ENCODE data around the gene SH3BP4.

SH3BP4 gene

DNA sequence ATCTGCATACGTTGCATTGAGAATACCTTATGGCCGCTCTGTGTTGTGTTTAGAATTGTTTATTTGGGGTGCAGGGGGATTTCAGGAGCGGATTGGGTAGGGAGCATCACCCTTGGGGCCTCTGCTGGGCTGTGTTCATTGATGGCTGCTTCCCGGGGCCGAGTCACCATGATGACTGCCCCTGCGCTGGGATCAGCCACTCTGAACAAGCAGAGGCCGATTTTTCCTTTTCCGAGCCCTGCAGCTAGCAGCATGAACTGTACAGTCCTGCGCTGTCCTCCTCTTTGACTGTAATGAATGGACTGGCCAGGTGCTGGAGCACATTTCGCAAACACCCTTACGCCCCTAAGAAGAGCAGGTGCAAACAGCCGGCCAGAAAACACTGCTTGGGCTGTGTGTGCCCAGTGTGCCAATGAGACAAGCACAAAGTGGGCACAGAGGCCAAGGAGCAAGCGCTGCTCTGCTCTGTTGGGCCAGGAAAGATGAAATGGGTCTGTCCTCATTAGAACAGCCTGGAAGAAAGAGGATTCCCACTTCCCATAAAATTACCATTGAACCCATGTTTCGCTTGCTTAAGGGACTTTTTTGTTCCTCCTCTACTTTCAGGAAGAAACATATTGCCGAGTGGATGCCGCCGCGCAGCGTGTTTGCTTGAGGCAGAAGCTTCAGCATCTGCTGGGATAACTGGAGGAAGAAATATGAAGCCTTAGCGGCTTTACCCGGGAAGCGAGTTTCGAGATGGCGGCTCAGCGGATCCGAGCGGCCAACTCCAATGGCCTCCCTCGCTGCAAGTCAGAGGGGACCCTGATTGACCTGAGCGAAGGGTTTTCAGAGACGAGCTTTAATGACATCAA lies 82.7 kb downstream of the SH3BP4 start:
- no peak for DNase-seq (ENCODE audit: low spot score in 2 of 2)
- Histone ChIP-seq H3K4me3 (no peak overlapping the region), H3K4me1 (no peaks in the 10 kb centered on the region), H3K36me3 (replicated peaks) (peaks cover 7% of the 10 kb centered on the region), H3K27me3 (ENCODE audit: low read depth) (no peaks in the 10 kb centered on the region), H3K9me3 (no peaks in the 10 kb centered on the region)
- in situ Hi-C loops (cut with MboI; ENCODE audit: low sequenced_read_pairs): no loop called here

DNA sequence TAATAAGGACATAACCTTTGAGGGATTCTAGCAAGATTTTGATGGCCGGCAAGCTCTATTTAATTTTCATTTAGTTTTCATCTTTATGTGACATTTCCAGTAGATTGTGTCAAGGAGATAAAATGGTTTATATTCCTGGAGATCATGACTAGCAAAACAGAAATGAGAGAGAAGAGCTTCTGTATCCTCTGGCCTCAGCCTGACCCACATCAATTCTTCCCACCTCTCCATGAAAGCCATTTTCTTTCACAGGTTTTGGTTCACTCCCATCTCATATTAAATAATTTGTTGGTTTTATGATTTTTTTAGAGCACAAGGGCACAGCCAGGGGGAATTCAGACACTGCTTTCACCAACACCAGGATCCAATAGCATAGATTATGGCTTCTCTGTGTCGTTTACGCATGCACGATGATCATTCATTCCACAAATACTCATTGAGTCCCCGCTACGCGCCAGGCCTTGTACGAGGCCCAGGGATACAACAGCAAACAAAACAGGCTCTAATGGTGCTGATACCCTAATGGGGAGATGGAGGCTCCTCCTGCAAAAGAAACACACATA lies 85.9 kb downstream of the SH3BP4 start:
- no peak for DNase-seq (ENCODE audit: low spot score in 2 of 2)
- H3K9me3 ChIP-seq: no peaks in the 10 kb centered on the region
- no peaks in the 10 kb centered on the region for H3K27me3 ChIP-seq (ENCODE audit: low read depth)
- H3K36me3 ChIP-seq (replicated peaks): peaks cover 35% of the 10 kb centered on the region
- in situ Hi-C loops (cut with MboI; ENCODE audit: low sequenced_read_pairs): no loop called here
- no peaks in the 10 kb centered on the region for H3K4me1 ChIP-seq
- no peak overlapping the region for H3K4me3 ChIP-seq

- Histone ChIP-seq H3K9me3 (no peaks in the 10 kb centered on the region), H3K36me3 (replicated peaks) (peaks cover 40% of the 10 kb centered on the region)
These were observed 89.6 kb downstream of the SH3BP4 start for GRCh38 chr2:235041221-235041917.

GRCh38 chr2:235041918-235042575 lies 90.2 kb downstream of the SH3BP4 start:
- no peak for DNase-seq (ENCODE audit: low spot score in 2 of 2)
- Histone ChIP-seq H3K4me1 (no peaks in the 10 kb centered on the region), H3K9me3 (no peaks in the 10 kb centered on the region), H3K4me3 (no peak overlapping the region), H3K27me3 (ENCODE audit: low read depth) (no peaks in the 10 kb centered on the region), H3K36me3 (replicated peaks) (peaks cover 45% of the 10 kb centered on the region)
- in situ Hi-C loops (cut with MboI; ENCODE audit: low sequenced_read_pairs): no loop called here

More at GRCh38 chr2:235041221-235041917, 89.6 kb downstream of the SH3BP4 start:
- Histone ChIP-seq H3K27me3 (ENCODE audit: low read depth) (no peaks in the 10 kb centered on the region), H3K4me3 (no peak overlapping the region), H3K4me1 (no peaks in the 10 kb centered on the region)
- in situ Hi-C loops (cut with MboI; ENCODE audit: low sequenced_read_pairs): no loop called here
- DNase-seq (ENCODE audit: low spot score in 2 of 2): no peak

- Histone ChIP-seq H3K9me3 (no peaks in the 10 kb centered on the region), H3K4me1 (no peaks in the 10 kb centered on the region), H3K27me3 (ENCODE audit: low read depth) (no peaks in the 10 kb centered on the region), H3K4me3 (no peak overlapping the region), H3K36me3 (replicated peaks) (peaks cover 39% of the 10 kb centered on the region)
- in situ Hi-C loops (cut with MboI; ENCODE audit: low sequenced_read_pairs): no loop called here
- no peak for DNase-seq (ENCODE audit: low spot score in 2 of 2)
These were observed 91.0 kb downstream of the SH3BP4 start for GRCh38 chr2:235042576-235043515.

- Histone ChIP-seq H3K27me3 (ENCODE audit: low read depth) (no peaks in the 10 kb centered on the region), H3K4me3 (no peak overlapping the region), H3K4me1 (no peaks in the 10 kb centered on the region), H3K36me3 (replicated peaks) (peaks cover 39% of the 10 kb centered on the region), H3K9me3 (no peaks in the 10 kb centered on the region)
- no peak for DNase-seq (ENCODE audit: low spot score in 2 of 2)
- in situ Hi-C loops (cut with MboI; ENCODE audit: low sequenced_read_pairs): no loop called here
These were observed 92.1 kb downstream of the SH3BP4 start for GRCh38 chr2:235043762-235044500.

GRCh38 chr2:235044501-235045271 lies 92.9 kb downstream of the SH3BP4 start:
- H3K9me3 ChIP-seq: no peaks in the 10 kb centered on the region
- H3K4me3 ChIP-seq: no peak overlapping the region
- in situ Hi-C loops (cut with MboI; ENCODE audit: low sequenced_read_pairs): no loop called here
- no peaks in the 10 kb centered on the region for H3K4me1 ChIP-seq
- peaks cover 36% of the 10 kb centered on the region for H3K36me3 ChIP-seq (replicated peaks)
- no peaks in the 10 kb centered on the region for H3K27me3 ChIP-seq (ENCODE audit: low read depth)
- no peak for DNase-seq (ENCODE audit: low spot score in 2 of 2)

GRCh38 chr2:235045336-235045972 lies 93.6 kb downstream of the SH3BP4 start:
- Histone ChIP-seq H3K27me3 (ENCODE audit: low read depth) (no peaks in the 10 kb centered on the region), H3K4me1 (no peaks in the 10 kb centered on the region), H3K9me3 (no peaks in the 10 kb centered on the region), H3K4me3 (no peak overlapping the region), H3K36me3 (replicated peaks) (peaks cover 33% of the 10 kb centered on the region)
- in situ Hi-C loops (cut with MboI; ENCODE audit: low sequenced_read_pairs): no loop called here
- no peak for DNase-seq (ENCODE audit: low spot score in 2 of 2)

DNA sequence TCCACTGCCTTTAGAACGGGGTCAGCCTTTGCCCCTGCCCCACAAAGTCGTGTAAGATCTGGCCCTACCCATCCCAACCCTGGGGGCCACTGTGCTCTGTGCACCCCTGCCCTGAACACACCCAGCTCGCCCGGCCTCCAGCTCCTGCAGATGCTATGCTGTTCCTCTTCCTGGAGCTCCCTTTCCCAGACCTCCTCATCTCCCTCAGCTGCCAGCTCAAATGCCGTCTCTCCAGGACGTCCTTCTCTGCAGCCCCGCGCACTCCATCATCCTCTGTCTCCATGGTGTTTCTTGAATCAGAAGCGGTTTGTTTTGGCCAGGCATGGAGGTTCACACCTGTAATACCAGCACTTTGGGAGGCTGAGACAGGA lies 94.1 kb downstream of the SH3BP4 start:
- no peak overlapping the region for H3K4me3 ChIP-seq
- no peaks in the 10 kb centered on the region for H3K9me3 ChIP-seq
- no peak for DNase-seq (ENCODE audit: low spot score in 2 of 2)
- H3K4me1 ChIP-seq: no peaks in the 10 kb centered on the region
- H3K27me3 ChIP-seq (ENCODE audit: low read depth): no peaks in the 10 kb centered on the region
- peaks cover 28% of the 10 kb centered on the region for H3K36me3 ChIP-seq (replicated peaks)
- in situ Hi-C loops (cut with MboI; ENCODE audit: low sequenced_read_pairs): no loop called here

DNA sequence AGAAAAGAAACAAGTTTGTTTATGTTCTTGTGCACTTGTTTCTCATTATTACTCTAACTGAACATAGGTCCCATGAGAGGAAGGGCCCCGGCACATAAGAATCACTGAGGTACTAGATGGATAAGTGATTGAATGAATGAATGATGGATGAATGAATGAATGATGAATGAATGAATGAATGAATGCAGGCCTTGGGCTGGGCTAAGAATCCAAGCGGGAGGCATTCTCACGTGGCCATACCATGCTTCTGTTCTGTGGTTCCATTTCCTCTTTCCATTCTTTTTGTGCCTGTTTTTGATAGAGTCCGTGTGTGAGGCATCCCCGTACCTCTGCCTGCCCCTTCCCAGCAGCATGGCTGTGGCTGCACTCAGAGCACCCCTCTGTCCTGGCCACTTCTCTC lies 94.8 kb downstream of the SH3BP4 start:
- no peaks in the 10 kb centered on the region for H3K4me1 ChIP-seq
- no peak overlapping the region for H3K4me3 ChIP-seq
- no peaks in the 10 kb centered on the region for H3K27me3 ChIP-seq (ENCODE audit: low read depth)
- in situ Hi-C loops (cut with MboI; ENCODE audit: low sequenced_read_pairs): no loop called here
- no peak for DNase-seq (ENCODE audit: low spot score in 2 of 2)
- H3K36me3 ChIP-seq (replicated peaks): peaks cover 21% of the 10 kb centered on the region
- no peaks in the 10 kb centered on the region for H3K9me3 ChIP-seq

GRCh38 chr2:235047171-235048160 lies 95.6 kb downstream of the SH3BP4 start:
- Histone ChIP-seq H3K27me3 (ENCODE audit: low read depth) (no peaks in the 10 kb centered on the region), H3K36me3 (replicated peaks) (peaks cover 13% of the 10 kb centered on the region), H3K4me3 (no peak overlapping the region), H3K9me3 (no peaks in the 10 kb centered on the region), H3K4me1 (no peaks in the 10 kb centered on the region)
- DNase-seq (ENCODE audit: low spot score in 2 of 2): no peak
- in situ Hi-C loops (cut with MboI; ENCODE audit: low sequenced_read_pairs): no loop called here
